NT2/D1 (cell line): ENCODE results near the gene TMEM63B.

Experiments
- SUZ12 ChIP-seq: IDR thresholded peaks from 2 replicates; pipeline ENCODE4 v1.6.1; 2011; ENCODE audit not compliant: insufficient read length, insufficient read depth; ENCODE audit errors: extremely low read depth
- YY1 ChIP-seq: IDR thresholded peaks from 2 replicates; pipeline ENCODE4 v1.6.1; 2011; ENCODE audit not compliant: insufficient read length, insufficient read depth

DNA sequence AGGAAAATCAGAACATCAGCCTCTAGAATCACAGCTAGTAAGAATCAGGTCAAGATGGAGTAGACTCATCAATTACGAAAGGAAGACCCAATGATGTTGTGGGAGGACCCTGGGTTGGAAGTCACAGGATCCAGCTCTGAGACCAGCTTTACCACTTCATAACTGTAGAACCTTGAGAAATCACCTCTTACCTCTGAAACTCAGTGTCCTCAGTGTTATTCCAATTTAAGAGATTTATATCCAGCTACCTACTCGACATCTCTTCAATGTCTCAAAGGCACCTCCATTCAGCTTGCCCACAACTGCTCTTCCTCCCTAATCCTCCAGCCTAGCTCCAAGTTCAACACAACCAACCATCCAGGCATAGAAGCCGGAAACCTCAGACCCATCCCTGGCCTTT, 16.4 kb upstream of the TMEM63B start:
- TF ChIP-seq SUZ12 (no peak), YY1 (no peak)
